Mesenchymal stem cell (in vitro differentiated cells and primary cell): ENCODE data around the gene XG.
"Not testable (repeated sequence)": the region's sequence is repeated elsewhere in the genome, so short reads cannot be mapped to it uniquely, and the experiment has no call there.

ENCODE experiments used
- DNase-seq: peaks from one replicate; pipeline ENCODE4 v3.0.0-alpha.2; 2013
- H2AFZ ChIP-seq: one replicate; pipeline ENCODE4 v1.6.1; 2013; ENCODE audit warnings: low read depth, mild to moderate bottlenecking, control low read depth, inconsistent platforms, low read length, moderate library complexity
- H2AK5ac ChIP-seq: 2 replicates; pipeline ENCODE4 v1.6.1; 2013; ENCODE audit warnings: low read length, moderate library complexity, mild to moderate bottlenecking, inconsistent platforms; ENCODE audit not compliant: severe bottlenecking
- H2BK120ac ChIP-seq: one replicate; pipeline ENCODE4 v1.6.1; 2013; ENCODE audit warnings: low read depth, mild to moderate bottlenecking, inconsistent platforms, low read length, moderate library complexity
- H2BK12ac ChIP-seq, 2 experiments: one replicate each; pipeline ENCODE4 v1.6.1; 2013; ENCODE audit warnings: inconsistent platforms in 2 of 2, low read length in 2 of 2, mild to moderate bottlenecking in 2 of 2, moderate library complexity in 2 of 2, control low read depth in 1 of 2
- H2BK15ac ChIP-seq: one replicate; pipeline ENCODE4 v1.6.1; 2013; ENCODE audit warnings: mild to moderate bottlenecking, low read depth, inconsistent platforms; ENCODE audit not compliant: poor library complexity, severe bottlenecking
- H2BK5ac ChIP-seq: 2 replicates; pipeline ENCODE4 v1.6.1; 2013; ENCODE audit warnings: low read depth, mild to moderate bottlenecking, low read length, control low read depth, inconsistent platforms; ENCODE audit not compliant: poor library complexity, severe bottlenecking
- H3K14ac ChIP-seq, 2 experiments: one replicate each; pipeline ENCODE4 v1.6.1; 2013; ENCODE audit warnings: inconsistent platforms in 2 of 2, low read length in 2 of 2, control low read depth in 1 of 2, mild to moderate bottlenecking in 1 of 2, moderate library complexity in 1 of 2
- H3K18ac ChIP-seq, 2 experiments: one replicate each; pipeline ENCODE4 v1.6.1; 2013; ENCODE audit warnings: inconsistent platforms in 2 of 2, low read length in 2 of 2, control low read depth in 1 of 2, low read depth in 1 of 2, mild to moderate bottlenecking in 1 of 2
- H3K23ac ChIP-seq, 2 experiments: one replicate each; pipeline ENCODE4 v1.6.1; 2013; ENCODE audit warnings: inconsistent platforms in 2 of 2, low read length in 2 of 2, mild to moderate bottlenecking in 2 of 2, moderate library complexity in 2 of 2, control low read depth in 1 of 2
- H3K27ac ChIP-seq: 2 replicates; pipeline ENCODE4 v1.5.1; 2013; ENCODE audit warnings: mild to moderate bottlenecking, moderate library complexity, low read length, control low read depth, inconsistent platforms; ENCODE audit not compliant: poor library complexity, severe bottlenecking
- H3K27me3 ChIP-seq, 2 experiments: 2 replicates each; pipeline versions ENCODE4 v1.6.1 to v1.7.0; 2013; ENCODE audit warnings: low read length in 2 of 2, mild to moderate bottlenecking in 2 of 2, moderate library complexity in 2 of 2, control low read depth in 1 of 2, inconsistent platforms in 1 of 2; ENCODE audit not compliant: control insufficient read depth in 1 of 2, insufficient read depth in 1 of 2
- H3K36me3 ChIP-seq, 2 experiments: 2 replicates each; pipeline versions ENCODE4 v1.6.1 to v1.7.0; 2013; ENCODE audit warnings: low read length in 2 of 2, control low read depth in 1 of 2, inconsistent platforms in 1 of 2, low read depth in 1 of 2, mild to moderate bottlenecking in 1 of 2; ENCODE audit not compliant: insufficient read depth in 2 of 2, control insufficient read depth in 1 of 2
- H3K4ac ChIP-seq, 2 experiments: one replicate each; pipeline ENCODE4 v1.6.1; 2013; ENCODE audit warnings: inconsistent platforms in 2 of 2, low read length in 2 of 2, mild to moderate bottlenecking in 2 of 2, moderate library complexity in 2 of 2, control low read depth in 1 of 2, low read depth in 1 of 2
- H3K4me1 ChIP-seq: 2 replicates; pipeline ENCODE4 v1.6.1; 2013; ENCODE audit warnings: low read depth, low read length, control low read depth; ENCODE audit not compliant: control insufficient read depth, insufficient read depth
- H3K4me2 ChIP-seq: 2 replicates; pipeline ENCODE4 v1.6.1; 2013; ENCODE audit warnings: low read length, mild to moderate bottlenecking, inconsistent platforms; ENCODE audit not compliant: poor library complexity, severe bottlenecking
- H3K4me3 ChIP-seq, 2 experiments: 2 replicates each; pipeline versions ENCODE4 v1.5.1 to v1.7.0; 2013; ENCODE audit warnings: low read length in 2 of 2, mild to moderate bottlenecking in 2 of 2, control low read depth in 1 of 2, low read depth in 1 of 2; ENCODE audit not compliant: insufficient read depth in 1 of 2
- H3K79me1 ChIP-seq: replicated peaks from 2 replicates; pipeline ENCODE4 v1.6.1; 2013; ENCODE audit warnings: mild to moderate bottlenecking, control low read depth, low read length, inconsistent platforms; ENCODE audit not compliant: poor library complexity, severe bottlenecking
- H3K9ac ChIP-seq: 2 replicates; pipeline ENCODE4 v1.7.0; 2013; ENCODE audit warnings: mild to moderate bottlenecking, low read length, moderate library complexity
- H3K9me3 ChIP-seq: 2 replicates; pipeline ENCODE4 v1.7.0; 2013; ENCODE audit warnings: mild to moderate bottlenecking, low read length; ENCODE audit not compliant: control insufficient read depth
- H4K8ac ChIP-seq: one replicate; pipeline ENCODE4 v1.6.1; 2013; ENCODE audit warnings: inconsistent platforms, mild to moderate bottlenecking, low read length, moderate library complexity
- H4K91ac ChIP-seq: one replicate; pipeline ENCODE4 v1.6.1; 2013; ENCODE audit warnings: mild to moderate bottlenecking, low read length, inconsistent platforms
- WGBS: methylation state at CpG from one replicate; pipeline ENCODE4 v1.1.7; 2013; ENCODE audit warnings: mixed read lengths; 5-methylcytosine and 5-hydroxymethylcytosine counted together

Gene XG

GRCh38 chrX:2723286-2723879 lies 28.5 kb upstream of the XG start:
- peaks cover 29% of the 10 kb centered on the region for H3K79me1 ChIP-seq
- no peak overlapping the region for H2AFZ ChIP-seq
- peak overlapping the region; percentile 18 for H4K91ac ChIP-seq
- WGBS = 97% methylated on average over 18 of the region's 20 CpGs
- H3K4me1 ChIP-seq = peaks cover 11% of the 10 kb centered on the region
- H3K9me3 ChIP-seq = no peaks in the 10 kb centered on the region
- H3K4me3 ChIP-seq = no peak overlapping the region
- H3K18ac ChIP-seq = no peak overlapping the region
- no peak overlapping the region for H3K9ac ChIP-seq
- H2BK120ac ChIP-seq = no peak overlapping the region
- no peak overlapping the region for H2BK5ac ChIP-seq
- no peak overlapping the region for H3K4me2 ChIP-seq
- no peak overlapping the region for H3K14ac ChIP-seq
- no peak overlapping the region for H2BK15ac ChIP-seq
- H3K4ac ChIP-seq = no peak overlapping the region
- no peak overlapping the region for H3K23ac ChIP-seq
- no peak overlapping the region for H4K8ac ChIP-seq
- DNase-seq = no peak
- no peak overlapping the region for H3K27ac ChIP-seq
- H3K36me3 ChIP-seq = peaks cover 55 to 98% of the 10 kb centered on the region in 2 experiments
- no peak overlapping the region for H2AK5ac ChIP-seq
- H2BK12ac ChIP-seq = no peak overlapping the region
- no peaks in the 10 kb centered on the region for H3K27me3 ChIP-seq

- not testable (repeated sequence) for H3K9me3 ChIP-seq, H3K14ac ChIP-seq, H3K18ac ChIP-seq, H3K27me3 ChIP-seq, H3K23ac ChIP-seq, H4K91ac ChIP-seq, H2BK120ac ChIP-seq, H2BK12ac ChIP-seq, H2AK5ac ChIP-seq, H3K9ac ChIP-seq, H4K8ac ChIP-seq, H3K4ac ChIP-seq, DNase-seq, H2AFZ ChIP-seq, H2BK5ac ChIP-seq, H2BK15ac ChIP-seq, H3K4me3 ChIP-seq
- H3K27ac ChIP-seq = peak overlapping the region; percentile 90
- H3K4me1 ChIP-seq = peaks cover 11% of the 10 kb centered on the region
- H3K4me2 ChIP-seq = peak overlapping the region; percentile 47
- WGBS = 99% methylated on average over 10 of the region's 11 CpGs
- H3K36me3 ChIP-seq = peaks cover 54 to 94% of the 10 kb centered on the region in 2 experiments
- peaks cover 24% of the 10 kb centered on the region for H3K79me1 ChIP-seq
These were observed 24.6 kb upstream of the XG start for GRCh38 chrX:2727264-2727663.

GRCh38 chrX:2732076-2732475 lies 19.8 kb upstream of the XG start:
- H3K4me3 ChIP-seq = no peak overlapping the region
- H3K79me1 ChIP-seq = peaks cover 23% of the 10 kb centered on the region
- no peak for DNase-seq
- no peaks in the 10 kb centered on the region for H3K27me3 ChIP-seq
- no peak overlapping the region for H2BK120ac ChIP-seq
- no peak overlapping the region for H2AK5ac ChIP-seq
- H3K4ac ChIP-seq = no peak overlapping the region
- no peak overlapping the region for H3K9ac ChIP-seq
- H3K23ac ChIP-seq = no peak overlapping the region
- WGBS = 95% methylated on average over 9 of the region's 9 CpGs
- H4K8ac ChIP-seq = no peak overlapping the region
- peaks cover 2% of the 10 kb centered on the region for H3K4me1 ChIP-seq
- no peak overlapping the region for H3K4me2 ChIP-seq
- H4K91ac ChIP-seq = no peak overlapping the region
- H3K14ac ChIP-seq = no peak overlapping the region
- no peak overlapping the region for H3K27ac ChIP-seq
- no peak overlapping the region for H2BK12ac ChIP-seq
- H2AFZ ChIP-seq = no peak overlapping the region
- H3K18ac ChIP-seq = peak overlapping the region in 1 of 2 experiments; percentile 54
- no peak overlapping the region for H2BK15ac ChIP-seq
- no peak overlapping the region for H2BK5ac ChIP-seq
- H3K36me3 ChIP-seq = peaks cover 30 to 89% of the 10 kb centered on the region in 2 experiments
- H3K9me3 ChIP-seq = no peaks in the 10 kb centered on the region

GRCh38 chrX:2732649-2733048 lies 19.2 kb upstream of the XG start:
- H3K9ac ChIP-seq = no peak overlapping the region
- peaks cover 30 to 83% of the 10 kb centered on the region in 2 experiments for H3K36me3 ChIP-seq

More at GRCh38 chrX:2732649-2733048, 19.2 kb upstream of the XG start:
- no peak overlapping the region for H3K27ac ChIP-seq
- no peak overlapping the region for H3K14ac ChIP-seq
- peaks cover 23% of the 10 kb centered on the region for H3K79me1 ChIP-seq
- H3K18ac ChIP-seq = no peak overlapping the region
- no peak overlapping the region for H3K23ac ChIP-seq
- no peak for DNase-seq
- H3K4ac ChIP-seq = no peak overlapping the region
- no peak overlapping the region for H3K4me3 ChIP-seq
- H4K91ac ChIP-seq = no peak overlapping the region
- no peak overlapping the region for H2BK12ac ChIP-seq
- H2BK15ac ChIP-seq = no peak overlapping the region
- no peaks in the 10 kb centered on the region for H3K27me3 ChIP-seq
- no peak overlapping the region for H4K8ac ChIP-seq
- peaks cover under 1% of the 10 kb centered on the region for H3K4me1 ChIP-seq
- no peak overlapping the region for H2AFZ ChIP-seq
- H3K9me3 ChIP-seq = no peaks in the 10 kb centered on the region
- no peak overlapping the region for H2BK5ac ChIP-seq
- no peak overlapping the region for H2AK5ac ChIP-seq
- H3K4me2 ChIP-seq = no peak overlapping the region
- no peak overlapping the region for H2BK120ac ChIP-seq
